Measurements from ENCODE around the gene C9orf152.

C9orf152 gene

GRCh38 chr9:110241858-110242321, 33.9 kb upstream of the C9orf152 start:
- H3K36me3 ChIP-seq (ENCODE audit: insufficient read depth, low read length): peaks cover 37% of the 10 kb centered on the region
- H2AFZ ChIP-seq (ENCODE audit: low read length): no peak overlapping the region
- H3K4me1 ChIP-seq (ENCODE audit: insufficient read depth, low read length, severe bottlenecking): no peaks in the 10 kb centered on the region
- no peak overlapping the region for H3K4me3 ChIP-seq (ENCODE audit: low read depth, low read length, poor library complexity, severe bottlenecking)
- no peaks in the 10 kb centered on the region for H3K9me2 ChIP-seq (ENCODE audit: low read depth, low read length)
- H3K79me2 ChIP-seq (ENCODE audit: insufficient read depth, low read length): no peaks in the 10 kb centered on the region
- no peaks in the 10 kb centered on the region for H3K27me3 ChIP-seq (ENCODE audit: insufficient read depth, low read length)
- no peak for TF ChIP-seq CTCF (IDR thresholded peaks at IDR 0.05; ENCODE audit: low read length)
- no peak for TF ChIP-seq EZH2 (IDR thresholded peaks at IDR 0.05; ENCODE audit: borderline replicate concordance, low read length)
- no peaks in the 10 kb centered on the region for H3K9me3 ChIP-seq (ENCODE audit: low read length)
- no peaks in the 10 kb centered on the region for H4K20me1 ChIP-seq (ENCODE audit: insufficient read depth, low read length)
- H3K27ac ChIP-seq (ENCODE audit: low read depth, low read length, poor library complexity, severe bottlenecking): no peak overlapping the region
- H3F3A ChIP-seq (ENCODE audit: insufficient read depth, low read length): no peaks in the 10 kb centered on the region
- H3K4me2 ChIP-seq (ENCODE audit: low read length): no peak overlapping the region
- H3K9ac ChIP-seq (ENCODE audit: low read length): no peak overlapping the region

GRCh38 chr9:110241260-110241857, 33.4 kb upstream of the C9orf152 start:
- TF ChIP-seq EZH2 (IDR thresholded peaks at IDR 0.05; ENCODE audit: borderline replicate concordance, low read length) (no peak), CTCF (IDR thresholded peaks at IDR 0.05; ENCODE audit: low read length) (no peak)
- Histone ChIP-seq H3F3A (ENCODE audit: insufficient read depth, low read length) (no peaks in the 10 kb centered on the region), H3K27me3 (ENCODE audit: insufficient read depth, low read length) (no peaks in the 10 kb centered on the region), H4K20me1 (ENCODE audit: insufficient read depth, low read length) (no peaks in the 10 kb centered on the region), H3K4me1 (ENCODE audit: insufficient read depth, low read length, severe bottlenecking) (no peaks in the 10 kb centered on the region), H3K4me3 (ENCODE audit: low read depth, low read length, poor library complexity, severe bottlenecking) (no peak overlapping the region), H3K9me3 (ENCODE audit: low read length) (no peaks in the 10 kb centered on the region), H3K79me2 (ENCODE audit: insufficient read depth, low read length) (no peaks in the 10 kb centered on the region), H3K9me2 (ENCODE audit: low read depth, low read length) (no peaks in the 10 kb centered on the region), H3K27ac (ENCODE audit: low read depth, low read length, poor library complexity, severe bottlenecking) (no peak overlapping the region), H3K9ac (ENCODE audit: low read length) (no peak overlapping the region), H2AFZ (ENCODE audit: low read length) (no peak overlapping the region), H3K4me2 (ENCODE audit: low read length) (no peak overlapping the region), H3K36me3 (ENCODE audit: insufficient read depth, low read length) (peaks cover 33% of the 10 kb centered on the region)

- H3K27me3 ChIP-seq (ENCODE audit: insufficient read depth, low read length): no peaks in the 10 kb centered on the region
- H3K4me3 ChIP-seq (ENCODE audit: low read depth, low read length, poor library complexity, severe bottlenecking): no peak overlapping the region
- H4K20me1 ChIP-seq (ENCODE audit: insufficient read depth, low read length): no peaks in the 10 kb centered on the region
- no peak overlapping the region for H3K4me2 ChIP-seq (ENCODE audit: low read length)
- no peaks in the 10 kb centered on the region for H3F3A ChIP-seq (ENCODE audit: insufficient read depth, low read length)
- peaks cover 25% of the 10 kb centered on the region for H3K36me3 ChIP-seq (ENCODE audit: insufficient read depth, low read length)
- no peak overlapping the region for H3K27ac ChIP-seq (ENCODE audit: low read depth, low read length, poor library complexity, severe bottlenecking)
- no peak overlapping the region for H2AFZ ChIP-seq (ENCODE audit: low read length)
- H3K4me1 ChIP-seq (ENCODE audit: insufficient read depth, low read length, severe bottlenecking): no peaks in the 10 kb centered on the region
- H3K79me2 ChIP-seq (ENCODE audit: insufficient read depth, low read length): no peaks in the 10 kb centered on the region
- no peak overlapping the region for H3K9ac ChIP-seq (ENCODE audit: low read length)
- TF ChIP-seq CTCF (IDR thresholded peaks at IDR 0.05; ENCODE audit: low read length): no peak
- no peak for TF ChIP-seq EZH2 (IDR thresholded peaks at IDR 0.05; ENCODE audit: borderline replicate concordance, low read length)
- no peaks in the 10 kb centered on the region for H3K9me3 ChIP-seq (ENCODE audit: low read length)
- H3K9me2 ChIP-seq (ENCODE audit: low read depth, low read length): no peaks in the 10 kb centered on the region
These were observed 32.2 kb upstream of the C9orf152 start for GRCh38 chr9:110240198-110240597.

Measured in OCI-LY1 (cell line).